ENCODE data around the gene SEC61A1.

The SEC61A1 gene

GRCh38 chr3:128095222-128095703 is 43.0 kb downstream of the SEC61A1 start:
- no peak for TF ChIP-seq ZNF565 (CRISPR knock-in tag; conservative IDR thresholded peaks at IDR 0.05; ENCODE audit: low read depth)
- 0 out of 2 replicates have a peak, but pooled peaks have one; percentile 28 for TF ChIP-seq ZFP3 (CRISPR knock-in tag; IDR thresholded peaks at IDR 0.05)
- TF ChIP-seq GLIS3 (CRISPR knock-in tag; IDR thresholded peaks at IDR 0.05) = no peak
- ATAC-seq = peak; percentile 100

GRCh38 chr3:128098234-128098633 is 46.0 kb downstream of the SEC61A1 start:
- ATAC-seq = no peak
- no peak for TF ChIP-seq ZFP30 (CRISPR knock-in tag; IDR thresholded peaks at IDR 0.05)
- TF ChIP-seq OSR1 (CRISPR knock-in tag; IDR thresholded peaks at IDR 0.05) = no peak
- TF ChIP-seq ZNF565 (CRISPR knock-in tag; conservative IDR thresholded peaks at IDR 0.05; ENCODE audit: low read depth) = no peak
- TF ChIP-seq ZNF8 (CRISPR knock-in tag; IDR thresholded peaks at IDR 0.05) = no peak
- TF ChIP-seq CSDC2 (CRISPR knock-in tag; IDR thresholded peaks at IDR 0.05) = no peak
- no peak for TF ChIP-seq TOX (CRISPR knock-in tag; IDR thresholded peaks at IDR 0.05; ENCODE audit: borderline replicate concordance)
- TF ChIP-seq PPARA (CRISPR knock-in tag; IDR thresholded peaks at IDR 0.05; ENCODE audit: borderline replicate concordance) = no peak
- no peak for TF ChIP-seq CREB5 (CRISPR knock-in tag; IDR thresholded peaks at IDR 0.05; ENCODE audit: low read depth)
- no peak for TF ChIP-seq ZC3H10 (CRISPR knock-in tag; IDR thresholded peaks at IDR 0.05)
- no peak for TF ChIP-seq POU6F1 (CRISPR knock-in tag; IDR thresholded peaks at IDR 0.05; ENCODE audit: borderline replicate concordance, low read depth)
- no peak for TF ChIP-seq ZFP3 (CRISPR knock-in tag; IDR thresholded peaks at IDR 0.05)
- no peak for TF ChIP-seq CSRNP3 (CRISPR knock-in tag; IDR thresholded peaks at IDR 0.05)

GRCh38 chr3:128100161-128100560 is 47.9 kb downstream of the SEC61A1 start:
- ATAC-seq = no peak
- no peak for TF ChIP-seq ZNF8 (CRISPR knock-in tag; IDR thresholded peaks at IDR 0.05)
- TF ChIP-seq ARNTL (CRISPR knock-in tag; IDR thresholded peaks at IDR 0.05; ENCODE audit: borderline replicate concordance, low read depth) = no peak
- no peak for TF ChIP-seq ZNF70 (CRISPR knock-in tag; IDR thresholded peaks at IDR 0.05)
- no peak for TF ChIP-seq ZFP3 (CRISPR knock-in tag; IDR thresholded peaks at IDR 0.05)
- TF ChIP-seq GLIS3 (CRISPR knock-in tag; IDR thresholded peaks at IDR 0.05) = no peak
- no peak for TF ChIP-seq CREB5 (CRISPR knock-in tag; IDR thresholded peaks at IDR 0.05; ENCODE audit: low read depth)
- TF ChIP-seq ISL1 (CRISPR knock-in tag; IDR thresholded peaks at IDR 0.05) = no peak
- TF ChIP-seq CSRNP3 (CRISPR knock-in tag; IDR thresholded peaks at IDR 0.05) = no peak
- no peak for TF ChIP-seq POU6F1 (CRISPR knock-in tag; IDR thresholded peaks at IDR 0.05; ENCODE audit: borderline replicate concordance, low read depth)
- no peak for TF ChIP-seq ZFP30 (CRISPR knock-in tag; IDR thresholded peaks at IDR 0.05)
- no peak for TF ChIP-seq ESRRG (CRISPR knock-in tag; IDR thresholded peaks at IDR 0.05)
- no peak for TF ChIP-seq PATZ1 (CRISPR knock-in tag; IDR thresholded peaks at IDR 0.05; ENCODE audit: borderline replicate concordance)
- no peak for TF ChIP-seq RARB (CRISPR knock-in tag; IDR thresholded peaks at IDR 0.05)
- no peak for TF ChIP-seq TCF4 (CRISPR knock-in tag; IDR thresholded peaks at IDR 0.05; ENCODE audit: borderline replicate concordance)
- no peak for TF ChIP-seq TSHZ2 (CRISPR knock-in tag; IDR thresholded peaks at IDR 0.05)
- no peak for TF ChIP-seq SNAI2 (CRISPR knock-in tag; IDR thresholded peaks at IDR 0.05)
- no peak for TF ChIP-seq PPARA (CRISPR knock-in tag; IDR thresholded peaks at IDR 0.05; ENCODE audit: borderline replicate concordance)

All from SK-N-SH treated with all-trans-retinoic acid at 6 μM for 48 hours (cell line).